Motor neuron (in vitro differentiated cells): Measurements from ENCODE around the gene COPS9. TPM values are rescaled to one million over a fixed set of nuclear protein-coding genes. Genes with fewer than 3 reads are reported as not detected.

Experiments used
- ATAC-seq, 8 experiments: fragments of 200-7000 bp; cut with Tn5 transposase; replicated peaks in 6 of 8; 2 replicates each; pipeline ENCODE4 v1.8.0; 2021; ENCODE audit warnings: mild to moderate bottlenecking in 8 of 8, moderate library complexity in 8 of 8
- H3K27ac ChIP-seq, 2 donors: fragments of 250-450 bp; sonication (Bioruptor Pico); 2 replicates each; pipeline ENCODE4 v1.9.0; 2021; ENCODE audit warnings: antibody characterized with exemption in 2 of 2, mild to moderate bottlenecking in 2 of 2, moderate library complexity in 1 of 2
- H3K4me1 ChIP-seq, 2 donors: fragments of 250-450 bp; sonication (Bioruptor Pico); replicated peaks in 1 of 2; 2 replicates each; pipeline ENCODE4 v1.6.1; 2021; ENCODE audit warnings: antibody characterized with exemption in 2 of 2, mild to moderate bottlenecking in 2 of 2, moderate library complexity in 1 of 2
- H3K4me3 ChIP-seq, 5 donors: fragments of 250-450 bp; sonication (Bioruptor Pico); 2 replicates each; pipeline ENCODE4 v1.9.0; 2021; ENCODE audit warnings: antibody characterized with exemption in 5 of 5, mild to moderate bottlenecking in 5 of 5, moderate library complexity in 4 of 5
- WGBS, 10 experiments: fragments of 450-650 bp; shearing (Covaris generic); methylation state at CpG; one replicate each; pipeline ENCODE4 v1.0.0; 2022; 5-methylcytosine and 5-hydroxymethylcytosine counted together
- in situ Hi-C, 9 experiments: fragments of 400-800 bp; cut with MboI; loops; one replicate each; pipeline ENCODE4 v1.15.0; 2021; ENCODE audit warnings: low sequenced_read_pairs in 9 of 9, low pct_unique_long_range_greater_than_20kb in 2 of 9; ENCODE audit not compliant: unreplicated experiment in 9 of 9
- total RNA-seq, 8 experiments: library from RNA; unstranded; fragments of 300-600 nt; gene quantifications; 2 replicates each; pipeline versions ENCODE4 v1.2.3 to v1.2.4, GENCODE V29; 2022

COPS9 gene
- total RNA-seq, 8 experiments from 2014 or later, result 133 to 287 (median 202) TPM

DNA sequence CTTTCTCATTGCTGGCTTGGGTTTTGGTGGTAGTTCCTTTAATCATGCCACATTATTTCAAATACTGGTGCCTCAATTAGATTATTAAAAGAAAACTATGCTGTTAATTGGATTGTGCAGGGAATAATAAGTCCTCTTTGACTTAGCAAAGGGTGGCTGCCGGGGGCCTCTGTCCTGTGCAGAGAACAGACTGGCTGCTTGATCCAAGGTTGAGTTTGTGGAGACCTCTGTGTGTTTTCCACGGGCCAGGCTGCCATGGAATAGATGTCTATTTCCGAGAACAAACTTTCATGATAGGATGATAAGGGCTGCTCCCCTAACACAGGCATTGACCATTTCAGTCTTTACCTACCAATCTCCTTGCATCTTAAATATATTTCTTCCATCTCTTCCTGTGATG, 34.8 kb upstream of the COPS9 start:
- in situ Hi-C loops, result loop anchor here in 3 of 9 experiments (25.0 kb wide), 1 partner anchor 266 kb away; the partner anchor contains the start of gene GPC1 (in 3 of the 3)
- H3K4me1 ChIP-seq, result no peaks in the 10 kb centered on the region
- ATAC-seq, result no peak
- no peak overlapping the region for H3K4me3 ChIP-seq
- WGBS, 10 experiments, result 40 to 80% (median 65%) methylated on average over 1 to 3 of the region's 3 CpGs; no CpG with 5 or more reads in 6 of the 10 experiments
- no peak overlapping the region for H3K27ac ChIP-seq

DNA sequence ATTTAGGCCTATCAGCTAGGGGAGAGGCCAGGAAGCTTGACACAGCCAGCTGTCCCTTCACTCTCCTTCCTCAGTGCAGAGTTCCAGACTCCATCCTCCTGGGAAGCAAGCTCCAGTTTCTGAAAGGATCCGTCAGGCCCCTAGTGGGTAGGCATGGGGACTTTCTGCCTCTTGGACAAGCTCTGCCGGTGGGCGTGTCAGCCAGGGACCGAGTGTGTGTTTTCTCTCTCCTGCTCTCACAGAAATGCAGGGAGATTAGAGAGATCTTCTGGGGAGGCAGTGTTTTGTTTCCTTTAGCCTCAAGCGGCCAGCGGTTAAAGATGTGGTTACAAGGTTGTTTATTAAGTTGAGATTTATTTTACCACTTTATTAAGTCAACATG, 34.2 kb upstream of the COPS9 start:
- in situ Hi-C loops, result loop anchor here in 3 of 9 experiments (25.0 kb wide), 1 partner anchor 267 kb away; the partner anchor contains the start of gene GPC1 (in 3 of the 3)
- Histone ChIP-seq H3K4me1 (no peaks in the 10 kb centered on the region), H3K4me3 (no peak overlapping the region), H3K27ac (no peak overlapping the region)
- 13 to 90% (median 66%) methylated on average over 1 to 3 of the region's 6 CpGs; no CpG with 5 or more reads in 4 of the 10 experiments for WGBS, 10 experiments
- peak in 6 of 8 experiments; percentile 16 to 41 (median 36) for ATAC-seq

DNA sequence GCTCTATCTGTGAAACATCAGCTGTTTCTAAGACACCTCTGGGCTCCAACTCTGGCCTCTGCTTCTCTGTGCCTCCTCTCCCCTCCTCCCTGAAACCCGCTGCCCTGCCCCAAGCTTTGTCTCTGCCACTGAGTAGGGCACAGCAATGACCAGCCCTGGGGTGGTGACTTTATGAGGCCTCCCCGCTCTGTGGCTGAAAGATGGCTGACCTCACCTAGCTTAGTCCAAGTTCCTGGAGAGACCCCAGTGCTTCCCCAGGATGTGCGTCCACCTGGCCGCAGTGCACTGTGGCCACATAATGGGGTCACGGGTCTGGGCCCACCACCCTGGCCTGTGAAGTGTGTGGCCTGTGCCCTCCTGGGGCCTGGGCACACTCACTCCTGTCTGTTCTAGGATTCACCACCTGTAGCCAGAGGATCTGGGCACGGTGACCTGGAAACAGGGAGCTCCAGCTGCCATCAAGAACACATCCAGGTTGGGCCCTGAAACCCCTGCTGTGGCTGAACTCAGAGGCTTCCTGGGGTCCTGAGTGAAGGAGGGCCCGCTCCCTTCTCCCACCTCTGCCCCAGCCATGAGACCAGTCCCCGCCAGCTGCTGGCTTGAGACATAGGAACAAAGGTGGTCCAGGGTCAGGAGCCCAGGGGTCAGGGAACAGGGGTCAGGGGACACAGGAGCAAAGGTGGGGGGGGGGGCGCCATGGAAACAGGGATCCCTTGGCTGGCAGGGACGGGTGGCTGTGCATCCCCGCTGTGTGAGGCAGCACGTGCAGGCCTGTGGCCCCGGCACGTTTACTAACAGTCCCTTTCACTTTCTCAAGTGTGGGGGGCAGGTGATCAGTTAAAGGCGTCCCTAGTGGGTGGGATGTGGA, 33.6 kb upstream of the COPS9 start:
- H3K4me3 ChIP-seq, result no peak overlapping the region
- H3K27ac ChIP-seq, result no peak overlapping the region
- in situ Hi-C loops, result loop anchor here in 3 of 9 experiments (25.0 kb wide), 1 partner anchor 268 kb away; the partner anchor contains the start of gene GPC1 (in 3 of the 3)
- H3K4me1 ChIP-seq, result peaks cover 0 to 2% of the 10 kb centered on the region in 2 donors
- WGBS, 10 experiments, result 0 to 100% (median 81%) methylated on average over 1 to 3 of the region's 15 CpGs; no CpG with 5 or more reads in 6 of the 10 experiments
- ATAC-seq, result peak in 3 of 8 experiments; percentile 2 to 11 (median 3)

DNA sequence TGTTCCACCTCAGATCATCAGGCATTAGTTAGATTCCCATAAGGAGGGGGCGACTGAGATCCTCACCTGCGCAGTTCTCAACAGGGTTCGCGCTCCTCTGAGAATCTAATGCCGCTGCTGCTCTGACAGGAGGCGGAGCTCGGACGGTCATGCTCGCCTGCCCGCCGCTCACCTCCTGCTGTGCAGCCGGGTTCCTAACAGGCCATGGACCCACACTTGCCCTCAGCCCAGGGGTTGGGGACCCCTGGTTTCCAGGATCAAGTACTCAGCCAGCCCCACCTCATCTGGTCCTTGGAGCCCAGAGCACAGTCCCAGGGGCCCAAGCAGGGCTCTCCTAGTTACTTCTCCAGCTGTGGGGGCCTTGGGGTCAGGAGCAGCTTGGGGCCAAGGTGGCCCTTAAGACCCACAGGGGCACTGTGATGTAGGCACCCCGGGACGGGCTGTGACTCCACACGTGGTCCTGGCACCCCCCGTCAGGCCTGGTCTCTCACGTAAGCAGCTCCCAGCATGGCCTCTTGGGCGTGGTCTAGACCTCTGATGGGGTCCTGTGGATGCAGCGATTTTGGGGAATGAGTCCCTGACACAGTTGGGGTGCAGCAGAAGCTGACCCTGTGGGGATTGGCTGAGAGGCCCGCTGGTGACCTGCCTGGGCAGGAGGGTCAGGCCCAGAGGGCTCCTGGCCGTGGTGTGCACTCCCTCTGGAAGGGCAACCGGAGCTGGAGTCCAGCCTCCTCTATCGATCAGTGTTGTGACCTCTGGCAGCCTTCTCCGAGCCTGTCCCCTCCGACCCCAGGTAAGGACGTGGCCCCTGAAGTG, 32.6 kb upstream of the COPS9 start:
- WGBS, 10 experiments, result 40 to 100% (median 66%) methylated on average over 1 to 6 of the region's 26 CpGs; no CpG with 5 or more reads in 6 of the 10 experiments
- no peak overlapping the region for H3K27ac ChIP-seq
- ATAC-seq, result no peak
- H3K4me1 ChIP-seq, result peaks cover 0 to 7% of the 10 kb centered on the region in 2 donors
- H3K4me3 ChIP-seq, result no peak overlapping the region
- in situ Hi-C loops, result loop anchor here in 3 of 9 experiments (25.0 kb wide), 1 partner anchor 269 kb away; the partner anchor contains the start of gene GPC1 (in 3 of the 3)

DNA sequence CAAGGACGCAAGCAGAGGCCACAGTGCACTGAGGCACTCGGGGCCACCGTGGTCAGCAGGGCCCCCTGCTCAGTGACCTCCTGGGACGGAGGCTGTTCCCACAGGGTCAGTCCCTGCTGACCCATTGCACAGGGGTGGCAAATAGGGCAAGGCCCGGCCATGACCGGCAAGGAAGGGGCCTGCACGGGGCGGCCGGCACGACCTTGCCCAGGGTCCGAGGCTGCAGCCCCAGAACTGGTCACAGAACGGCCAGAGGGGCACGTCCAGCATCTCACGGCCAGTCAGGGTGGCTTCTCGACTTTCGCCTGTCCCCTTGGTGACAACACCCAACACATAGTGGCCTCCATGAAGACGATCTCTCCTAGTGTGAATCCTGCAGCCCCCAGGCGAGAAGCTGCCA, 31.9 kb upstream of the COPS9 start:
- WGBS, 10 experiments, result 64 to 100% (median 93%) methylated on average over 1 to 6 of the region's 18 CpGs; no CpG with 5 or more reads in 7 of the 10 experiments
- no peak for ATAC-seq
- in situ Hi-C loops, result loop anchor here in 3 of 9 experiments (25.0 kb wide), 1 partner anchor 269 kb away; the partner anchor contains the start of gene GPC1 (in 3 of the 3)

DNA sequence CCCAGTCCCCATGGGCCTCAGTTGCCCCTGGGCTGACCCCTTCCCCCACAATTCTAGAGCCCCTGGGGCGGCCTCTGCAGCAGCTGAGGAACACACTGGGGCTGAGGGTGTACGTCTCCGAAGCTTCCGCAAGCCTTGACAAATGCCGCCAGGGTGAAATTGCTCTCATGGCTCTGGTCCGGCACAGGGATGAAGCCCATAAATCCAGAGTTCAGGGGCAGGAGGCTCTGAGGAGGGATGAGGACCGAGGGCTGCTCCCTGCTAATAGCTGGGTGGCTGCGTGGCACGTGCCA, 31.4 kb upstream of the COPS9 start:
- in situ Hi-C loops, result loop anchor here in 3 of 9 experiments (25.0 kb wide), 1 partner anchor 270 kb away; the partner anchor contains the start of gene GPC1 (in 3 of the 3)
- Histone ChIP-seq H3K4me1 (peaks cover 12 to 17% of the 10 kb centered on the region in 2 donors), H3K4me3 (no peak overlapping the region), H3K27ac (no peak overlapping the region)
- 40 to 60% methylated on average over 1 of the region's 9 CpGs; no CpG with 5 or more reads in 8 of the 10 experiments for WGBS, 10 experiments
- no peak for ATAC-seq

More for the DNA sequence above, 31.9 kb upstream of the COPS9 start:
- no peak overlapping the region for H3K27ac ChIP-seq
- H3K4me1 ChIP-seq, result peaks cover 7 to 13% of the 10 kb centered on the region in 2 donors
- H3K4me3 ChIP-seq, result no peak overlapping the region

DNA sequence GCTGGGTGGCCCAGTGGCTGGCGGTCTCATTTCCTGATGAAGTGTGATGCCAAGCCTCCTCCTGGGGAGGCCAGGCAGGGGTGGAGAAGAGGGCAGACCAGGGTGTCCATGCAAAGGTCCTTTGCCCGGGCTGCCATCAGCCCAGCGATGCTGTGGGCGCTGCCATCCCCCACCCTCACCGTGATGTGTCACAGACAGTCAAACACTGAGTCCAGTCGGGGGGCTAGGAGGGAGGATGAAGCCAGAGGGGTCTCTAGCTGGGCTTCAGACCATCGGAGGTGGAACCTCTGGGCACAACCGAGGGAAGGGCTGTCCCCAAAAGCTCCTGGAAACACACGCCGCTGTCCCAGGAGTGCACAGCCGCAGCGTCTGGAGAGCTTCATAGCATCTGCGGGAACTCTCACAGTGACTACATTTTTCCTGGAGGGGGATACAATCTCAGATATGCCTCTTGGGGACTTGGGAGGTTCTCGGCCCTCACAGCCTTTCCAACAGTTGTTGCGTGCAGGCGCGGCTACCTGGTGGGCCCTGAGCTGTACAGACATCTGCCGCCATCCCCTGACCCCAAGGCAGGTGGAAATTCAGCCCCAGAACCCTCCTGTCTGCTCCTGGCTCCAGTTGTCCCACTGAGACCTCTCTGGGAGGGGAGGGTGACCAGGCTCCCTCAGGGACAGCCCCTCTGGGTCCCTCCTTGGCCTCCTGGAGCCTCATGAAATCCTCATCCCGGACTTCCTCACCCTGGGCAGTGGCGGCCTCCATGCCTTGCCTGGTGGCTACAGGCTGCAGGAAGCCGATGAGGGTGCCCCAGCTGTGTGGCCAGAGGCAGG, 30.9 kb upstream of the COPS9 start:
- peaks cover 13 to 19% of the 10 kb centered on the region in 2 donors for H3K4me1 ChIP-seq
- H3K27ac ChIP-seq, result no peak overlapping the region
- no peak overlapping the region for H3K4me3 ChIP-seq
- in situ Hi-C loops, result loop anchor here in 3 of 9 experiments (25.0 kb wide), 1 partner anchor 270 kb away; the partner anchor contains the start of gene GPC1 (in 3 of the 3)
- ATAC-seq, result no peak
- WGBS, 10 experiments, result 80 to 100% (median 88%) methylated on average over 1 to 9 of the region's 21 CpGs; no CpG with 5 or more reads in 6 of the 10 experiments

DNA sequence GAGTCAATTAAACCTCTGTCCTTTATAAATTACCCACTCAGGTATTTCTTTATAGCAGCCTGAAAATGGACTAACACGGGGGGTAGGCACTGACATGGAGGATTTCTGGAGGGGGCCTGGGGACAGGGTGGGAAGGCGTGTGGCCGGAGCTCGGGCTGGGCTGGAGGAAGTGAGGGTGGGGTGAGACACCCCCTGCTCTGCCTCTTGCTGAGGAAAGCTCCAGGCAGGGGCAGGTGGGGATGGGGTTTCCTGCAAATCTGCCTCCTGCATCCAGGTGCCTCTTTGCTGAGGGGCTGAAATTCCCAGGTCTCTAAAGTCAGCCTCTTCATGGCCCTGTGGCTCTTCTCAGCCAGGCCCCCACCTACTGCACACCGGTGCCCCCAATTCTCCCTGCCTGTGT, 30.1 kb upstream of the COPS9 start:
- ATAC-seq, result no peak
- in situ Hi-C loops, result loop anchor here in 3 of 9 experiments (25.0 kb wide), 1 partner anchor 271 kb away; the partner anchor contains the start of gene GPC1 (in 3 of the 3)
- no peak overlapping the region for H3K4me3 ChIP-seq
- WGBS, 10 experiments, result no CpG with 5 or more reads among the region's 5 CpGs
- H3K4me1 ChIP-seq, result peaks cover 13 to 19% of the 10 kb centered on the region in 2 donors
- no peak overlapping the region for H3K27ac ChIP-seq

DNA sequence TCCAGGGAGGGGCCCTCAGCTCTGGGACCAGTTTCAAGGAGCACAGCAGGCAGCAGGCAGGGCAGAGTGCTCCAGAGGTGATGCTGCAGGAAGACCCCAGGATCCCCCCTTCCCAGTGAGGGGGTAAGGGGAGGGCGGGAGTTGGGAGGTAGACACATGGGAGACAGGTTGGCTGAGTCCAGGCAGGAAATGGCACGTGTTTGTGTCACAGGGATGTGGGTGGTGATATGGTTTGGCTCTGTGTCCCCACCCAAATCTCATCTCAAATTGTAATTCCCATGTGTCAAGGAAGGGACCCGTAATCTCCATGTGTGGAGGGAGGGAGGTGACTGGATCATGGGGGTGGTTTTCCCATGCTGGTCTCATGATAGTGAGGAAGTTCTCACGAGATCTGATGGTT, 29.6 kb upstream of the COPS9 start:
- Histone ChIP-seq H3K4me1 (peaks cover 13 to 19% of the 10 kb centered on the region in 2 donors), H3K27ac (no peak overlapping the region), H3K4me3 (no peak overlapping the region)
- in situ Hi-C loops, result loop anchor here in 3 of 9 experiments (25.0 kb wide), 1 partner anchor 272 kb away; the partner anchor contains the start of gene GPC1 (in 3 of the 3)
- ATAC-seq, result peak in 2 of 8 experiments; percentile 42 to 69
- WGBS, 10 experiments, result 0 to 83% (median 46%) methylated on average over 1 to 2 of the region's 4 CpGs; no CpG with 5 or more reads in 7 of the 10 experiments

DNA sequence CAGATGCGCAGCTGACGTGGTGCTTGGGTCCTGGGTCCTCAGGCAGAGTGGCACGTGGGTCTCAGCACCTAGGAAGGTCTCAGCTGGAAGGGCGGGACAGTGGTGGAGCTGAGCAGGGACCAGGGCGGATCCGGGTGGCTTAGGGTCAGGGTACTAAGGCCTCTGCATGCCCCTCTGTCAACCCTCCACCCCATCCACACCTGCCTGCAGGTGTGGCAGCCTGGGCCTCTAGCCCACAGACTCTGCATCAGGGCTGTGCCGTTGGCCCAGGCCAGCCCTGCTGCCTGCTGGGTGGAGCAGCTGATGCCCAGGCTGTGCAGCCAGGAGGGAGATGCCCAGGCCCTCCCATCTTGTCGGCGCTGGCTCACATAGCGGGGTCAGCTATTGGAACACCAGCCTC, 28.9 kb upstream of the COPS9 start:
- Histone ChIP-seq H3K4me1 (peaks cover 13 to 19% of the 10 kb centered on the region in 2 donors), H3K4me3 (no peak overlapping the region), H3K27ac (no peak overlapping the region)
- in situ Hi-C loops, result loop anchor here in 3 of 9 experiments (25.0 kb wide), 1 partner anchor 272 kb away; the partner anchor contains the start of gene GPC1 (in 3 of the 3)
- ATAC-seq, result no peak
- WGBS, 10 experiments, result 72 to 82% methylated on average over 5 of the region's 10 CpGs; no CpG with 5 or more reads in 8 of the 10 experiments

DNA sequence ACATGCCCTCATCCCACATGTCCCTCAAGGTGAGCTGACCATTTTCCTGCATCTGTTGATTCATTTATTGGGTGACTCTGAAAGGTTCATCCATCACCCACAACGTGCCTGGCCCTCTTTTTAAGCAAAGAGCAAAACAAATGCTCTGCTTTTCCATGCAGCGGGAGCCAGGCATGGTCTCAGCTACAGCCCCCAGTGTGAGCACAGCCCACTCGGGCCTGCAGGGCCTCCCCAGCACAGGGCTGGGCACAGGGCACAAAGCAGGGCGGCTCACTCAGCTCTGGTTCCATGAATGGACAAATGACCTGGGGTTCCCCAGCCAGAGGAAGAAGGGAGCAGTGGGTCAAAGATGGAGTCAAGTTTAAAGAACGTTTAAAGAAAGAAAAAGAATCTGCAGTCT, 28.5 kb upstream of the COPS9 start:
- in situ Hi-C loops, result loop anchor here in 3 of 9 experiments (25.0 kb wide), 1 partner anchor 273 kb away; the partner anchor contains the start of gene GPC1 (in 3 of the 3)
- H3K27ac ChIP-seq, result no peak overlapping the region
- H3K4me3 ChIP-seq, result no peak overlapping the region
- 0 to 49% (median 37%) methylated on average over 1 to 4 of the region's 5 CpGs; no CpG with 5 or more reads in 4 of the 10 experiments for WGBS, 10 experiments
- ATAC-seq, result no peak
- H3K4me1 ChIP-seq, result peaks cover 13 to 19% of the 10 kb centered on the region in 2 donors
